HCT116 (cell line): ENCODE data around the gene RHOT1. TPM values are rescaled to one million over a fixed set of nuclear protein-coding genes. Genes with fewer than 3 reads are reported as not detected.

Source experiments
- ATAC-seq: fragments of 200-7000 bp; cut with Tn5 transposase; 2 replicates; pipeline ENCODE4 v1.9.1; 2020; ENCODE audit warnings: mild to moderate bottlenecking, moderate library complexity
- BruUV-seq: library from RNA; stranded (reverse); fragments of 400-500 nt; replicated peaks from 2 replicates; lab custom pipeline; 2021; lab: Mats Ljungman, UMichigan
- CTCF ChIA-PET: fragments of 300-600 bp; sonication (Branson Sonifier 250); formaldehyde crosslinking; loops from one replicate; lab custom pipeline; 2021; ENCODE audit warnings: antibody characterized with exemption; lab: Charles Lee
- POLR2A ChIA-PET: fragments of 300-600, 350-600 bp; sonication (Branson Sonifier 250); formaldehyde crosslinking; loops from one replicate; lab custom pipeline; 2021; ENCODE audit warnings: antibody characterized with exemption; lab: Charles Lee
- RAD21 ChIA-PET, 2 experiments: fragments of 300-600 bp; sonication (Branson Sonifier 250); formaldehyde crosslinking; loops; one replicate each; lab custom pipeline; 2023; ENCODE audit warnings: low total read pairs in 2 of 2; ENCODE audit not compliant: uncharacterized antibody in 2 of 2, unreplicated experiment in 2 of 2, low non-redundant PET in 1 of 2; lab: Charles Lee
- DNase-seq: peaks from one replicate; pipeline ENCODE4 v3.0.0-alpha.2; 2010; ENCODE audit warnings: low read depth, low spot score
- H2AFZ ChIP-seq: fragments of 200-600 bp; shearing (Covaris generic), sonication (generic); 2 replicates; pipeline ENCODE4 v1.6.1; 2017; ENCODE audit warnings: low read depth, mixed run types, mixed read lengths, antibody characterized with exemption, low read length; ENCODE audit not compliant: poor library complexity, severe bottlenecking
- H3K27ac ChIP-seq: 2 replicates; pipeline ENCODE4 v1.5.1; 2012; ENCODE audit warnings: low read depth, low read length
- H3K27me3 ChIP-seq: fragments of 200-600 bp; sonication (generic); 2 replicates; pipeline ENCODE4 v1.6.1; 2016; ENCODE audit warnings: mixed run types, low read length, mixed read lengths; ENCODE audit not compliant: insufficient read depth
- H3K36me3 ChIP-seq, 2 experiments: fragments of 200-500 bp in 1 of 2; fragments of 200-600 bp in 1 of 2; sonication (Bioruptor generic) in 1 of 2; sonication (generic) in 1 of 2; 2 replicates each; pipeline versions ENCODE4 v1.5.1 to v1.6.1; 2014 to 2016; ENCODE audit warnings: low read length in 2 of 2, inconsistent platforms in 1 of 2, mixed read lengths in 1 of 2, mixed run types in 1 of 2; ENCODE audit not compliant: insufficient read depth in 2 of 2, control insufficient read depth in 1 of 2
- H3K4me1 ChIP-seq, 2 experiments: fragments of 200-600 bp in 1 of 2; sonication (generic) in 1 of 2; 2 replicates each; pipeline versions ENCODE4 v1.5.1 to v1.6.1; 2012 to 2017; ENCODE audit warnings: low read length in 2 of 2, inconsistent platforms in 1 of 2, mild to moderate bottlenecking in 1 of 2, mixed read lengths in 1 of 2, mixed run types in 1 of 2, moderate library complexity in 1 of 2; ENCODE audit not compliant: insufficient read depth in 2 of 2, control insufficient read depth in 1 of 2
- H3K4me2 ChIP-seq: fragments of 200-600 bp; sonication (generic); 2 replicates; pipeline ENCODE4 v1.6.1; 2017; ENCODE audit warnings: mixed run types, low read length, mixed read lengths
- H3K4me3 ChIP-seq, 2 experiments: fragments of 200-600 bp in 1 of 2; sonication (generic) in 1 of 2; replicated peaks in 1 of 2; 2 replicates each; pipeline ENCODE4 v1.5.1; 2011 to 2016; ENCODE audit warnings: low read length in 2 of 2, control low read depth in 1 of 2, low read depth in 1 of 2, mild to moderate bottlenecking in 1 of 2, mixed read lengths in 1 of 2, mixed run types in 1 of 2
- H3K79me2 ChIP-seq: fragments of 200-600 bp; sonication (generic); 2 replicates; pipeline ENCODE4 v1.6.1; 2017; ENCODE audit warnings: mild to moderate bottlenecking, mixed run types, low read length, moderate library complexity, mixed read lengths; ENCODE audit not compliant: insufficient read depth
- H3K9ac ChIP-seq: fragments of 200-600 bp; sonication (generic); 2 replicates; pipeline ENCODE4 v1.6.1; 2016; ENCODE audit warnings: low read length, mixed read lengths
- H3K9me2 ChIP-seq: fragments of 200-600 bp; sonication (generic), shearing (Covaris generic); 2 replicates; pipeline ENCODE4 v1.6.1; 2017; ENCODE audit warnings: mixed run types, mild to moderate bottlenecking, moderate library complexity; ENCODE audit not compliant: insufficient read depth
- H3K9me3 ChIP-seq, 2 experiments: fragments of 200-500 bp in 1 of 2; fragments of 200-600 bp in 1 of 2; sonication (Bioruptor generic) in 1 of 2; sonication (generic) in 1 of 2; 2 replicates each; pipeline ENCODE4 v1.6.1; 2014 to 2017; ENCODE audit warnings: low read length in 2 of 2, mixed read lengths in 2 of 2, inconsistent platforms in 1 of 2, low read depth in 1 of 2, mild to moderate bottlenecking in 1 of 2, mixed run types in 1 of 2, moderate library complexity in 1 of 2; ENCODE audit not compliant: control insufficient read depth in 1 of 2, insufficient read depth in 1 of 2
- H4K20me1 ChIP-seq: fragments of 200-600 bp; sonication (generic), shearing (Covaris generic); 2 replicates; pipeline ENCODE4 v1.6.1; 2017; ENCODE audit warnings: mixed run types, mild to moderate bottlenecking, moderate library complexity; ENCODE audit not compliant: insufficient read depth
- CBX3 ChIP-seq: IDR thresholded peaks from 2 replicates; pipeline ENCODE4 v1.6.1; 2012; ENCODE audit warnings: low read depth
- CEBPB ChIP-seq: IDR thresholded peaks from 2 replicates; pipeline ENCODE4 v1.6.1; 2012; ENCODE audit warnings: low read depth
- CTCF ChIP-seq, 3 experiments: fragments of 200-600 bp in 1 of 3; sonication (generic) in 1 of 3; IDR thresholded peaks in 2 of 3; conservative IDR thresholded peaks in 1 of 3; 2 replicates each; pipeline ENCODE4 v1.5.1; 2012 to 2017; ENCODE audit warnings: low read depth in 2 of 3, low read length in 2 of 3, antibody characterized with exemption in 1 of 3, borderline replicate concordance in 1 of 3, control low read depth in 1 of 3, mild to moderate bottlenecking in 1 of 3, mixed read lengths in 1 of 3, mixed run types in 1 of 3, moderate library complexity in 1 of 3; ENCODE audit not compliant: insufficient read depth in 1 of 3
- EGR1 ChIP-seq: IDR thresholded peaks from 2 replicates; pipeline ENCODE4 v1.6.1; 2012; ENCODE audit warnings: low read depth
- ELF1 ChIP-seq: IDR thresholded peaks from 2 replicates; pipeline ENCODE4 v1.6.1; 2012; ENCODE audit warnings: low read depth, borderline replicate concordance
- EZH2 ChIP-seq: fragments of 200-600 bp; sonication (generic); IDR thresholded peaks from 2 replicates; pipeline ENCODE4 v1.6.1; 2017; ENCODE audit warnings: antibody characterized with exemption, mixed run types
- EZH2phosphoT487 ChIP-seq: fragments of 200-600 bp; IDR thresholded peaks from 2 replicates; pipeline ENCODE4 v1.6.1; 2018; ENCODE audit warnings: antibody characterized with exemption, borderline replicate concordance
- FOSL1 ChIP-seq: IDR thresholded peaks from 2 replicates; pipeline ENCODE4 v1.6.1; 2012; ENCODE audit warnings: low read depth
- JUND ChIP-seq: IDR thresholded peaks from 2 replicates; pipeline ENCODE4 v1.6.1; 2012
- POLR2AphosphoS5 ChIP-seq: IDR thresholded peaks from 2 replicates; pipeline ENCODE4 v1.6.1; 2011; ENCODE audit warnings: mild to moderate bottlenecking, low read depth, low read length, moderate library complexity
- RAD21 ChIP-seq: IDR thresholded peaks from 2 replicates; pipeline ENCODE4 v1.6.1; 2012; ENCODE audit warnings: low read depth, mild to moderate bottlenecking
- SP1 ChIP-seq: IDR thresholded peaks from 2 replicates; pipeline ENCODE4 v1.6.1; 2012; ENCODE audit warnings: low read depth
- SRF ChIP-seq: IDR thresholded peaks from 2 replicates; pipeline ENCODE4 v1.6.1; 2012; ENCODE audit warnings: low read depth
- TCF7L2 ChIP-seq: IDR thresholded peaks from 2 replicates; pipeline ENCODE4 v1.7.0; 2011; ENCODE audit warnings: borderline replicate concordance, inconsistent platforms; ENCODE audit not compliant: insufficient read depth, insufficient read length; ENCODE audit errors: extremely low read depth
- ZBTB33 ChIP-seq: IDR thresholded peaks from 2 replicates; pipeline ENCODE4 v1.6.1; 2011; ENCODE audit warnings: mild to moderate bottlenecking, low read length, moderate library complexity; ENCODE audit not compliant: insufficient replicate concordance; ENCODE audit errors: extremely low read depth
- ZFX ChIP-seq: fragments of 450-650 bp; IDR thresholded peaks from 2 replicates; pipeline ENCODE4 v1.6.1; 2017
- ZNF274 ChIP-seq: fragments of 200-500 bp; sonication (Bioruptor generic); IDR thresholded peaks from 2 replicates; pipeline ENCODE4 v1.6.1; 2014; ENCODE audit warnings: mild to moderate bottlenecking, low read depth, low read length, inconsistent platforms
- intact Hi-C: fragments of 100-400 bp; cut with micrococcal nuclease; formaldehyde crosslinking; loops from 2 replicates; pipeline ENCODE4 v1.10.0; 2022
- total RNA-seq: library from RNA; stranded (reverse); gene quantifications from one replicate; pipeline ENCODE4 v1.2.1, GENCODE V29; 2021; ENCODE audit not compliant: unreplicated experiment
- TF ChIP-seq, protein P1 (sequence below): IDR thresholded peaks from 2 replicates; pipeline ENCODE4 v1.6.1; 2012; ENCODE audit warnings: low read depth
- TF ChIP-seq, protein P2 (sequence below): IDR thresholded peaks from 2 replicates; pipeline ENCODE4 v1.6.1; 2012
- TF ChIP-seq, protein P3 (sequence below): IDR thresholded peaks from 2 replicates; pipeline ENCODE4 v1.6.1; 2012

RHOT1 gene
- total RNA-seq, 1 experiment from 2014 or later, result 33.3 TPM

- Histone ChIP-seq H3K9me3 (no peaks in the 10 kb centered on the region), H3K4me3 (no peak overlapping the region), H3K27me3 (no peaks in the 10 kb centered on the region), H3K4me1 (peaks cover 0 to 6% of the 10 kb centered on the region in 2 experiments; a peak in 2 of 4 replicates), H3K79me2 (peaks cover 24% of the 10 kb centered on the region), H4K20me1 (0 out of 2 replicates have a peak, but pooled peaks cover 4% of the 10 kb centered on the region), H2AFZ (no peak overlapping the region), H3K9me2 (no peaks in the 10 kb centered on the region), H3K4me2 (no peak overlapping the region), H3K27ac (no peak overlapping the region), H3K36me3 (peaks cover 0 to 5% of the 10 kb centered on the region in 2 experiments; a peak in 1 of 4 replicates), H3K9ac (no peak overlapping the region)
- TF ChIP-seq, protein P1, sequence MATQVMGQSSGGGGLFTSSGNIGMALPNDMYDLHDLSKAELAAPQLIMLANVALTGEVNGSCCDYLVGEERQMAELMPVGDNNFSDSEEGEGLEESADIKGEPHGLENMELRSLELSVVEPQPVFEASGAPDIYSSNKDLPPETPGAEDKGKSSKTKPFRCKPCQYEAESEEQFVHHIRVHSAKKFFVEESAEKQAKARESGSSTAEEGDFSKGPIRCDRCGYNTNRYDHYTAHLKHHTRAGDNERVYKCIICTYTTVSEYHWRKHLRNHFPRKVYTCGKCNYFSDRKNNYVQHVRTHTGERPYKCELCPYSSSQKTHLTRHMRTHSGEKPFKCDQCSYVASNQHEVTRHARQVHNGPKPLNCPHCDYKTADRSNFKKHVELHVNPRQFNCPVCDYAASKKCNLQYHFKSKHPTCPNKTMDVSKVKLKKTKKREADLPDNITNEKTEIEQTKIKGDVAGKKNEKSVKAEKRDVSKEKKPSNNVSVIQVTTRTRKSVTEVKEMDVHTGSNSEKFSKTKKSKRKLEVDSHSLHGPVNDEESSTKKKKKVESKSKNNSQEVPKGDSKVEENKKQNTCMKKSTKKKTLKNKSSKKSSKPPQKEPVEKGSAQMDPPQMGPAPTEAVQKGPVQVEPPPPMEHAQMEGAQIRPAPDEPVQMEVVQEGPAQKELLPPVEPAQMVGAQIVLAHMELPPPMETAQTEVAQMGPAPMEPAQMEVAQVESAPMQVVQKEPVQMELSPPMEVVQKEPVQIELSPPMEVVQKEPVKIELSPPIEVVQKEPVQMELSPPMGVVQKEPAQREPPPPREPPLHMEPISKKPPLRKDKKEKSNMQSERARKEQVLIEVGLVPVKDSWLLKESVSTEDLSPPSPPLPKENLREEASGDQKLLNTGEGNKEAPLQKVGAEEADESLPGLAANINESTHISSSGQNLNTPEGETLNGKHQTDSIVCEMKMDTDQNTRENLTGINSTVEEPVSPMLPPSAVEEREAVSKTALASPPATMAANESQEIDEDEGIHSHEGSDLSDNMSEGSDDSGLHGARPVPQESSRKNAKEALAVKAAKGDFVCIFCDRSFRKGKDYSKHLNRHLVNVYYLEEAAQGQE, result no peak
- TF ChIP-seq CEBPB, result no peak
- TF ChIP-seq, protein P2, sequence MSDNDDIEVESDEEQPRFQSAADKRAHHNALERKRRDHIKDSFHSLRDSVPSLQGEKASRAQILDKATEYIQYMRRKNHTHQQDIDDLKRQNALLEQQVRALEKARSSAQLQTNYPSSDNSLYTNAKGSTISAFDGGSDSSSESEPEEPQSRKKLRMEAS, result no peak
- TF ChIP-seq SP1, result no peak
- no peak for TF ChIP-seq EZH2
- no peak for TF ChIP-seq EGR1
- TF ChIP-seq SRF, result no peak
- TF ChIP-seq ZBTB33, result no peak
- TF ChIP-seq ZFX, result no peak
- no peak for TF ChIP-seq ELF1
- TF ChIP-seq CBX3, result no peak
- TF ChIP-seq FOSL1, result no peak
- TF ChIP-seq RAD21, result no peak
- TF ChIP-seq POLR2AphosphoS5, result no peak
- no peak for TF ChIP-seq ZNF274
- TF ChIP-seq EZH2phosphoT487, result no peak
- TF ChIP-seq TCF7L2, result no peak
- TF ChIP-seq JUND, result no peak
- no peak for TF ChIP-seq CTCF (IDR thresholded peaks at IDR 0.05 in 2 of 3, conservative IDR thresholded peaks at IDR 0.05 in 1 of 3; ENCODE audit: borderline replicate concordance in 1 of 3, insufficient read depth in 1 of 3, low read depth in 2 of 3, low read length in 2 of 3)
- TF ChIP-seq, protein P3, sequence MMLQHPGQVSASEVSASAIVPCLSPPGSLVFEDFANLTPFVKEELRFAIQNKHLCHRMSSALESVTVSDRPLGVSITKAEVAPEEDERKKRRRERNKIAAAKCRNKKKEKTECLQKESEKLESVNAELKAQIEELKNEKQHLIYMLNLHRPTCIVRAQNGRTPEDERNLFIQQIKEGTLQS, result no peak
- POLR2A ChIA-PET, result no interaction called here
- RAD21 ChIA-PET, result no interaction called here
- CTCF ChIA-PET, result no interaction called here
- no peak for DNase-seq
- no peak for ATAC-seq
- no TSS peak for BruUV-seq
- intact Hi-C loops, result no loop called here
Measured at GRCh38 chr17:32158870-32159585, 16.7 kb downstream of the RHOT1 start.
